H1 (cell line): Measurements from ENCODE around the gene DDX60. TPM values are rescaled to one million over a fixed set of nuclear protein-coding genes. Genes with fewer than 3 reads are reported as not detected.

Experiments used
- CTCF ChIA-PET: fragments of 300-600 bp; sonication (Branson Sonifier 250); formaldehyde crosslinking; loops from one replicate; lab custom pipeline; 2021; ENCODE audit not compliant: partially characterized antibody; lab: Charles Lee
- POLR2A ChIA-PET: fragments of 300-600 bp; sonication (Branson Sonifier 250); formaldehyde crosslinking; loops from one replicate; lab custom pipeline; 2021; ENCODE audit warnings: inconsistent platforms; ENCODE audit not compliant: partially characterized antibody; lab: Charles Lee
- DNase-seq, 2 experiments: peaks; one replicate each; pipeline versions ENCODE4 v3.0.0 to v3.0.0-alpha.2; 2010 to 2022; ENCODE audit warnings: low spot score in 2 of 2, low read depth in 1 of 2, mixed read lengths in 1 of 2
- FAIRE-seq: peaks from 2 replicates; lab custom pipeline; 2011; peaks lifted over from hg19 to GRCh38; lab: Jason Lieb, UNC
- H2AFZ ChIP-seq: 2 replicates; pipeline ENCODE4 v1.8.1; 2012; ENCODE audit warnings: low read length, inconsistent platforms
- H2AK5ac ChIP-seq: 2 replicates; pipeline ENCODE4 v1.6.1; 2013; ENCODE audit warnings: low read depth, low read length
- H2BK120ac ChIP-seq: replicated peaks from 2 replicates; pipeline ENCODE3; 2013; ENCODE audit warnings: low read depth, low read length, inconsistent platforms
- H2BK12ac ChIP-seq: 2 replicates; pipeline ENCODE4 v1.6.1; 2013; ENCODE audit warnings: low read depth, low read length
- H2BK15ac ChIP-seq: 2 replicates; pipeline ENCODE4 v1.6.1; 2013; ENCODE audit warnings: low read length
- H2BK20ac ChIP-seq: 2 replicates; pipeline ENCODE4 v1.6.1; 2013; ENCODE audit warnings: low read length
- H2BK5ac ChIP-seq: 2 replicates; pipeline ENCODE4 v1.6.1; 2013; ENCODE audit warnings: low read depth, low read length
- H3K14ac ChIP-seq: 2 replicates; pipeline ENCODE4 v1.6.1; 2013; ENCODE audit warnings: inconsistent platforms; ENCODE audit not compliant: insufficient read length
- H3K18ac ChIP-seq: 2 replicates; pipeline ENCODE4 v1.6.1; 2013; ENCODE audit warnings: low read length; ENCODE audit errors: extremely low read depth
- H3K23ac ChIP-seq: 2 replicates; pipeline ENCODE4 v1.6.1; 2013; ENCODE audit warnings: inconsistent platforms; ENCODE audit not compliant: insufficient read length
- H3K23me2 ChIP-seq: 2 replicates; pipeline ENCODE4 v1.6.1; 2013; ENCODE audit warnings: low read depth, low read length
- H3K27ac ChIP-seq: 2 replicates; pipeline ENCODE4 v1.6.1; 2011; ENCODE audit warnings: low read depth, low read length, inconsistent platforms
- H3K27me3 ChIP-seq, 4 experiments: replicated peaks in 1 of 4; 1 replicate in 1 of 4; 2 replicates in 3 of 4; pipeline versions ENCODE4 v1.6.1 to v1.8.1; 2011 to 2013; ENCODE audit warnings: low read length in 3 of 4, mild to moderate bottlenecking in 3 of 4, inconsistent platforms in 2 of 4, mixed read lengths in 2 of 4, moderate library complexity in 1 of 4; ENCODE audit not compliant: control insufficient read depth in 3 of 4, insufficient read depth in 3 of 4; ENCODE audit errors: extremely low read depth in 1 of 4
- H3K36me3 ChIP-seq, 4 experiments: 2 replicates each; pipeline versions ENCODE4 v1.6.1 to v1.8.1; 2011 to 2013; ENCODE audit warnings: mild to moderate bottlenecking in 4 of 4, low read length in 3 of 4, moderate library complexity in 2 of 4, control low read depth in 1 of 4, inconsistent platforms in 1 of 4; ENCODE audit not compliant: insufficient read depth in 4 of 4, control insufficient read depth in 2 of 4
- H3K4ac ChIP-seq: replicated peaks from 2 replicates; pipeline ENCODE3; 2013; ENCODE audit warnings: low read length, low read depth, mixed read lengths, inconsistent platforms; ENCODE audit not compliant: insufficient read length
- H3K4me1 ChIP-seq, 4 experiments: replicated peaks in 1 of 4; 1 replicate in 1 of 4; 2 replicates in 3 of 4; pipeline versions ENCODE4 v1.6.1 to v1.8.1; 2011 to 2013; ENCODE audit warnings: low read length in 3 of 4, inconsistent platforms in 2 of 4, mixed read lengths in 1 of 4; ENCODE audit not compliant: insufficient read depth in 4 of 4, control insufficient read depth in 3 of 4
- H3K4me2 ChIP-seq, 2 experiments: 2 replicates each; pipeline versions ENCODE4 v1.6.1 to v1.8.1; 2011 to 2013; ENCODE audit warnings: low read depth in 2 of 2, low read length in 2 of 2, control low read depth in 1 of 2, inconsistent platforms in 1 of 2, mild to moderate bottlenecking in 1 of 2; ENCODE audit not compliant: insufficient read depth in 1 of 2
- H3K4me3 ChIP-seq, 4 experiments: fragments of 200-600, 300-600 bp in 1 of 4; sonication (generic), shearing (Covaris generic), sonication (Bioruptor Twin) in 1 of 4; 2 replicates each; pipeline versions ENCODE4 v1.5.1 to v1.8.1; 2011 to 2016; ENCODE audit warnings: low read length in 4 of 4, low read depth in 3 of 4, control low read depth in 2 of 4, inconsistent platforms in 2 of 4, mild to moderate bottlenecking in 2 of 4, mixed read lengths in 1 of 4, moderate library complexity in 1 of 4; ENCODE audit not compliant: insufficient read depth in 2 of 4; ENCODE audit errors: extremely low read depth in 1 of 4
- H3K56ac ChIP-seq: replicated peaks from 2 replicates; pipeline ENCODE3; 2013; ENCODE audit warnings: low read depth, mild to moderate bottlenecking, mixed read lengths, low read length, inconsistent platforms; ENCODE audit not compliant: insufficient read length
- H3K79me1 ChIP-seq: 2 replicates; pipeline ENCODE4 v1.6.1; 2013; ENCODE audit warnings: low read depth, low read length, control low read depth
- H3K79me2 ChIP-seq, 2 experiments: 2 replicates each; pipeline versions ENCODE4 v1.6.1 to v1.8.1; 2012 to 2013; ENCODE audit warnings: low read length in 2 of 2, mild to moderate bottlenecking in 2 of 2, inconsistent platforms in 1 of 2; ENCODE audit not compliant: insufficient read depth in 2 of 2, control insufficient read depth in 1 of 2
- H3K9ac ChIP-seq, 4 experiments: replicated peaks in 1 of 4; 1 replicate in 1 of 4; 2 replicates in 3 of 4; pipeline versions ENCODE4 v1.6.1 to v1.8.1; 2011 to 2013; ENCODE audit warnings: low read depth in 3 of 4, low read length in 3 of 4, control low read depth in 2 of 4, mild to moderate bottlenecking in 2 of 4, moderate library complexity in 2 of 4, inconsistent platforms in 1 of 4; ENCODE audit errors: extremely low read depth in 1 of 4
- H3K9me3 ChIP-seq, 2 experiments: 2 replicates each; pipeline versions ENCODE4 v1.6.1 to v1.8.1; 2012 to 2013; ENCODE audit warnings: mild to moderate bottlenecking in 2 of 2, moderate library complexity in 2 of 2, control low read depth in 1 of 2, inconsistent platforms in 1 of 2, low read depth in 1 of 2, low read length in 1 of 2, mixed read lengths in 1 of 2; ENCODE audit not compliant: insufficient read depth in 2 of 2
- H4K20me1 ChIP-seq, 2 experiments: replicated peaks in 1 of 2; 2 replicates each; pipeline versions ENCODE3 to v1.8.1; 2011 to 2013; ENCODE audit warnings: inconsistent platforms in 2 of 2, low read length in 2 of 2, mild to moderate bottlenecking in 1 of 2; ENCODE audit not compliant: insufficient read depth in 2 of 2, control insufficient read depth in 1 of 2
- H4K5ac ChIP-seq: 2 replicates; pipeline ENCODE4 v1.6.1; 2013; ENCODE audit warnings: low read length, low read depth, mixed read lengths, inconsistent platforms; ENCODE audit not compliant: insufficient read length
- H4K8ac ChIP-seq: 2 replicates; pipeline ENCODE4 v1.8.0; 2013; ENCODE audit warnings: mild to moderate bottlenecking, moderate library complexity, low read length, inconsistent platforms; ENCODE audit not compliant: insufficient read depth; ENCODE audit errors: extremely low read depth
- H4K91ac ChIP-seq: replicated peaks from 2 replicates; pipeline ENCODE3; 2013; ENCODE audit warnings: low read length, mixed read lengths, inconsistent platforms; ENCODE audit not compliant: insufficient read length
- CREB1 ChIP-seq: IDR thresholded peaks from 2 replicates; pipeline ENCODE4 v1.6.1; 2012; ENCODE audit warnings: inconsistent platforms
- GABPA ChIP-seq: IDR thresholded peaks from 2 replicates; pipeline ENCODE4 v1.6.1; 2011; ENCODE audit warnings: mild to moderate bottlenecking, low read length, moderate library complexity, borderline replicate concordance; ENCODE audit not compliant: insufficient read depth
- JUND ChIP-seq: IDR thresholded peaks from 2 replicates; pipeline ENCODE4 v1.6.1; 2011; ENCODE audit warnings: mild to moderate bottlenecking, improper control_type of control experiment, low read length
- KDM1A ChIP-seq: fragments of 200-600, 300-600 bp; sonication (generic); IDR thresholded peaks from 2 replicates; pipeline ENCODE4 v1.7.1; 2016; ENCODE audit warnings: mild to moderate bottlenecking, low read length, borderline replicate concordance
- POLR2A ChIP-seq, 2 experiments: IDR thresholded peaks; 1 replicate in 1 of 2; 2 replicates in 1 of 2; pipeline ENCODE4 v1.6.1; 2011; ENCODE audit warnings: low read depth in 2 of 2, low read length in 2 of 2, mild to moderate bottlenecking in 2 of 2; ENCODE audit errors: control extremely low read depth in 1 of 2
- POLR2AphosphoS5 ChIP-seq: IDR thresholded peaks from 2 replicates; pipeline ENCODE4 v1.6.1; 2011; ENCODE audit warnings: low read depth, low read length
- RXRA ChIP-seq: IDR thresholded peaks from 2 replicates; pipeline ENCODE4 v1.6.1; 2011; ENCODE audit warnings: low read depth, mild to moderate bottlenecking, low read length, moderate library complexity; ENCODE audit not compliant: insufficient read depth
- SRF ChIP-seq: IDR thresholded peaks from 2 replicates; pipeline ENCODE4 v1.6.1; 2011; ENCODE audit warnings: mild to moderate bottlenecking, low read depth, low read length, moderate library complexity
- TAF7 ChIP-seq: optimal IDR thresholded peaks from 2 replicates; pipeline ENCODE3; 2011; ENCODE audit warnings: low read depth, mild to moderate bottlenecking, inconsistent platforms, low read length, moderate library complexity, borderline replicate concordance
- YY1 ChIP-seq: IDR thresholded peaks from 2 replicates; pipeline ENCODE4 v1.6.1; 2011; ENCODE audit warnings: low read depth, mild to moderate bottlenecking, low read length
- polyA plus RNA-seq, 7 experiments: library from polyadenylated mRNA; depleted of rRNA in 3 of 7; stranded (reverse) in 5 of 7; unstranded in 2 of 7; fragments of >200 nt in 5 of 7; fragments of 200-250 nt in 2 of 7; gene quantifications; 1 replicate in 5 of 7; 2 replicates in 1 of 7; 4 replicates in 1 of 7; pipeline versions ENCODE4 v1.2.1 to v1.2.3, GENCODE V29; 2011 to 2013; ENCODE audit warnings: missing spikeins in 2 of 7, mixed read lengths in 2 of 7
- total RNA-seq: library from RNA; stranded (reverse); fragmentation: NEBNext Ultra II Directional; extraction: Animal tissue kit (Norgen Biotek cat#: 25700); gene quantifications from 2 replicates; pipeline ENCODE4 v1.2.1, GENCODE V29; 2021

DDX60 gene
- total and polyA plus RNA-seq, 2 of the 8 experiments (the other 6 are each of a cell fraction or from before 2014, with no cell fraction given): 1.00 to 1.6 TPM

GRCh38 chr4:168220893-168221292 is 97.7 kb downstream of the DDX60 start:
- Histone ChIP-seq H3K23ac (no peak overlapping the region), H4K20me1 (no peaks in the 10 kb centered on the region), H3K9me3 (no peaks in the 10 kb centered on the region), H2BK12ac (no peak overlapping the region), H4K91ac (no peak overlapping the region), H3K79me2 (no peaks in the 10 kb centered on the region), H3K4me3 (no peak overlapping the region), H2BK5ac (no peak overlapping the region), H3K23me2 (no peaks in the 10 kb centered on the region), H3K4me1 (no peaks in the 10 kb centered on the region), H3K79me1 (no peaks in the 10 kb centered on the region), H3K14ac (no peak overlapping the region), H2BK15ac (no peak overlapping the region), H3K4ac (no peak overlapping the region), H3K27me3 (no peaks in the 10 kb centered on the region), H2AK5ac (no peak overlapping the region), H4K8ac (no peak overlapping the region), H3K18ac (no peak overlapping the region), H3K27ac (no peak overlapping the region), H2BK20ac (no peak overlapping the region)
- FAIRE-seq (no peak), DNase-seq (no peak)
- CTCF ChIA-PET: no interaction called here
- TF ChIP-seq JUND: no peak
- no peak for TF ChIP-seq SRF
- TF ChIP-seq RXRA: no peak
- no peak for TF ChIP-seq CREB1
- no peak for TF ChIP-seq GABPA
- TF ChIP-seq POLR2A (IDR thresholded peaks at IDR 0.05; ENCODE audit: control extremely low read depth in 1 of 2, low read depth in 2 of 2, low read length in 2 of 2): no peak
- TF ChIP-seq YY1: no peak
- no peak for TF ChIP-seq POLR2AphosphoS5
- TF ChIP-seq KDM1A: no peak
- TF ChIP-seq TAF7: no peak
- TF ChIP-seq, all 59 proteins: peak for 0
- Histone ChIP-seq H2BK120ac (no peak overlapping the region), H3K4me2 (no peak overlapping the region), H4K5ac (no peak overlapping the region), H3K36me3 (no peaks in the 10 kb centered on the region), H3K56ac (no peak overlapping the region), H3K9ac (no peak overlapping the region), H2AFZ (no peak overlapping the region)
- POLR2A ChIA-PET: no interaction called here
